Measurements from ENCODE around the gene STMND1.

- TF ChIP-seq POLR2A (IDR thresholded peaks at IDR 0.05) = no peak
- no peak for TF ChIP-seq CTCF (IDR thresholded peaks at IDR 0.05)
- TF ChIP-seq POLR2AphosphoS5 (IDR thresholded peaks at IDR 0.05) = no peak
Observed at GRCh38 chr6:17144016-17144415, 42.2 kb downstream of the STMND1 start.

All from sigmoid colon (tissue), 4 donors.